HG03442 (cell line): Measurements from ENCODE around the gene ECI2.
"Not testable (repeated sequence)": the region's sequence is repeated elsewhere in the genome, so short reads cannot be mapped to it uniquely, and the experiment has no call there.

Experiments
- ATAC-seq: cut with Tn5 transposase; IDR thresholded peaks from one replicate; pipeline ENCODE4 v1.9.1; 2021; ENCODE audit warnings: mild to moderate bottlenecking, moderate library complexity; ENCODE audit not compliant: unreplicated experiment

Gene ECI2

GRCh38 chr6:4105980-4106536, 29.3 kb downstream of the ECI2 start:
- no peak for ATAC-seq

GRCh38 chr6:4103929-4104328, 31.4 kb downstream of the ECI2 start:
- no peak for ATAC-seq

DNA sequence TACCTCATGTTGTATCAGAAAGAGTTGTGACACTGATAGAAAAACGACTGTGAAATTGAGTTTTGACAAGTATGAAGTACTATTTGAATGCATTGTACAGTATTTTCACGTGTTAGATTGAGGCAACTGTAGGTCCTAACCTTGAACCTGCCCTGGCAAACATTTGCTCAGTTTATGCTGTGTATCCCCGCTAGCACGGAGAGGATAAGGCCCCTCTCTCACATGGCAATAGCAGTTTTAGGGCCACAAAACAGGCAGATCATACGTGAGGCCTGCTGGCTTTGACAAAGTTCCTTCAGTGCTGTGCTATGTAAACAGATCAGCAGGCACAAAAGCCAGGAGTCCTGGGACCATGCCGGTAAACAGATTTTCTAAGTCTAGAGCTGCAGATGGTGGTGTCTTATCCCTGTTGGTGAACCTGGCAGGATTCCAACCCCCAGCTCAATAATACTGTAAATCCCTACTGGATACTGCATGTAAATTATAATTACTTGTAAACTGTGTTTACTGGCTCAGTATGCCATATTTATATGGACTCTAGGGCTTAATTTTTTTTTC, 32.6 kb downstream of the ECI2 start:
- ATAC-seq, result no peak

DNA sequence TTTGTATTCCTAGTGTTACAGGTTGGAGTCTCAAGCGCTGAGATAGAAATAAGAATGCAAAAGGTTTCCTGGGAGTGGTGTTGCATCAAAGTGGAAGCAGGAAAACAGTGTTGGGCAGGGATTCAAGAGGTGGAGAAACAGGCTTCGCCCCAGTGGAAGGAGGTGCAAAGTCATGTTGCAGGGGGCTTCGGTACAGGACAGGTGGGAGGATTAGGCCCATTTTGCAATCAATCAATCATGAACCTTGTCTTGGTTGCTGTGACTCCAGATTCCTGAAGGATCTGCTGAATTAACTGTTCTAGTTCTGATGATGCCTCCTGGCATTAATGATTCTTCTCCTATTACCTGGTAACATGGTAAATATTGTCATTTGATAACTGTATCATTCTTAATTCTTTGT, 34.1 kb downstream of the ECI2 start:
- no peak for ATAC-seq

DNA sequence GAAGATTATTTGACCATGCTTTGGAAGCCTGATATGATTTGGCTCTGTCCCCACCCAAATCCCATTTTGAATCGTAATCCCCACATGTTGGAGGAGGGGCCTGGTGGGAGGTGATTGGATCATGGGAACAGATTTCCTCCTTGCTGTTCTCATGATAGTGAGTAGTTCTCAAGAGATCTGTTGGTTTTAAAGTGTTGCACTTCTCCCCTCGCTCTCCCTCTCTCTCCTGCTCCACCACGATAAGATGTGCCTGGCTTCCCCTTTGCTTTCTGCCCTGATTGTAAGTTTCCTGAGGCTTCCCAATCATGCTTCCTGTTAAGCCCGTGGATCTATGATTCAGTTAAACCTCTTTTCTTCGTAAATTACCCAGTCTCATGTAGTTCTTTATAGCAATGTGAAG, 34.7 kb downstream of the ECI2 start:
- ATAC-seq, result no peak

GRCh38 chr6:4093288-4093687, 42.1 kb downstream of the ECI2 start:
- no peak for ATAC-seq

GRCh38 chr6:4091941-4092340, 43.4 kb downstream of the ECI2 start:
- ATAC-seq, result no peak

DNA sequence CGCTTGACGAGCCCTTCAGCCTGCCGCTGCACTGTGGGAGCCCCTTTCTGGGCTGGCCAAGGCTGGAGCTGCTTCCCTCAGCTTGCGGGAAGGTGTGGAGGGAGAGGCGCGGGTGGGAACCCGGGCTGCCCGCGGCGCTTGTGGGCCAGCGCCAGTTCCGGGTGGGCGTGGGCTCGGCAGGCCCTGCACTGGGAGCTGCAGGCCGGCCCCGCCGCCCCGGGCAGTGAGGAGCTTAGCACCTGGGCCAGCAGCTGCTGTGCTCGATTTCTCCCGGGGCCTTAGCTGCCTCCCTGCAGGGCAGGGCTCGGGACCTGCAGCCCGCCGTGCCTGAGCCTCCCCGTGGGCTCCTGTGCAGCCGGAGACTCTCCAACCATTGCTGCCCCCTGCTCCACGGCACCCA, 45.3 kb downstream of the ECI2 start:
- not testable (repeated sequence) for ATAC-seq

- ATAC-seq, result no peak
These were observed 46.7 kb downstream of the ECI2 start for GRCh38 chr6:4088704-4089103.

- no peak for ATAC-seq
These were observed 50.1 kb downstream of the ECI2 start for GRCh38 chr6:4085332-4085700.

DNA sequence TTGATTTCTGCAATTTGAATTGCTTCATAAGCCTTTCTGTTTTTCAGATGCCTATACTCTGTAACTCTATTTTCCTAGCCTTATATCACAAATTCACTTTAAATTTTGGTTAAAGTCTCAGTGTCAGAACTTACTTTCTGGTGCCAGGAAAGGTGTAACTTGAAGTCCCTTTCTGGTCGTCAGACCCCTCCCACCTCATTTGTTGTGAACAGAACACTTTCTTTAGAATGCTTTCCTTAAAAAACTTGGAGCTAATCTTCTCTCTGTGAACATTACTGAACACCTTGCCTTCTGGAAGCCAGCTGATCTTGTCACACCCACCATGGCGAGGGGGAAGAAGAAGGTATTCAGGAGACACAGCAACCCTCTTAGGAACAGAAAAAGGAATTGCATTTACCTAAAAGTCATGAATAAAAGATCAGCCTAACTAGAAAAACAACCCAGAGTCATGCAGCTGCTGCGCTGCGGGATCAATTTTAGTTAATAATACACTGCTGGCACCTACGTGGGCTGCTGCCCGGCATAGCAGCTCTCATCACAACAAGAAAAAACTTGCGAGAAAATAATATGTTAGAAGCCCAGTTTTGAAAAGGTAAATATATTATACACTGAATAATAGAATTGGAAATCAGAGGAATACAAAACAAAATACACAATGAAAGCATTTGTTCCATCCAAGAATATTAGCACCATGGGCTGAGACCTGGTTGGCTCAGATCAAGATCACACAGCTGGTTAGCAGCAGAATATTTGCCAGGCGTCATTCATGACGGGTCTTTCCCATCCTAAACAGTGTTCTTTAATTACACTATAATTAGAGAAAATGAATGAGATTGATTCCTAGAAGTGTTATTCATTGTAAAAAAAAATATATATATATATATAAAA, 50.7 kb downstream of the ECI2 start:
- ATAC-seq, result no peak

DNA sequence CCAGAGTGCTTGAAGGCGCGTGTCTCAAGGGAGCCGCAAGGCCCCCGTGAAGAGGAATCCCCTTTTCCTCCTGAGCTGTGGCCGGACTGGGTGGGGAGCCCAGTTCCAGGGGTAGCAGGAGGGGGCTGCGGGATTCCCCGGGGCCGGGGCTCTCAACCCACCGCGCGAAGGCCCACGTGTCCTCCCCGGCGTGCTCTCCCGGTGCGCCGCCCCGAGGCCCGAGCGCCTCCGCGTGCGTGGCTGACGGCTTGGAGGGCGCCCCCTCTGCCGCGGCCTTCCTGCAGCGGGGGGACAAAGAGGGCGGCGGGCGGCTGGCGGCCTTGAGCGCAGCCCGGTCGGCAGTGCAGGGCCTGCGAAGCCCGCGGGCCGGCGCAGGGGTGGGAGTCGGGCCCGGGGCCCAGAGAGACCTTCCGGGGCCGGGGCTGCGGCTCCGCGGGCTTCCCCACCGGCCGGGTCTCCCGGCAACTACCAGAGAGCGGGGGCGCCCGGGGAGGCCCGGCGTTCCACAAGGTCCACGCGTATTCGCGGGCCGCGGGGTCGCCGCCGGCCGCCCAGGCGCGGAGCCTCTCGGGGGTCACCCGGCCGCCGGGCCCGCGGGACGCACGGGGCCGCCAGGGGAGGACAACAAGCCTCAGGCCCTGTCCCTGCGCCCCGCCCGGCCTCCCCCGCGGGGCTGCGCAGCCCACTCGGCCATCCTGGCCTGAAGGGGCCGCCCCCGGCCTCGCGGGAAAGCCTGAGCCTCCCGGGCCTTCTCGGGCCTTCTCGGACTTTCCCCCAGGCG, 56.5 kb downstream of the ECI2 start, which contains the start of gene FAM217A:
Gene FAM217A (minus strand): TSS at position 447 of the 781 bp plus-strand sequence. CDS start 1,723 bp downstream, outside the sequence.
- ATAC-seq, result no peak

DNA sequence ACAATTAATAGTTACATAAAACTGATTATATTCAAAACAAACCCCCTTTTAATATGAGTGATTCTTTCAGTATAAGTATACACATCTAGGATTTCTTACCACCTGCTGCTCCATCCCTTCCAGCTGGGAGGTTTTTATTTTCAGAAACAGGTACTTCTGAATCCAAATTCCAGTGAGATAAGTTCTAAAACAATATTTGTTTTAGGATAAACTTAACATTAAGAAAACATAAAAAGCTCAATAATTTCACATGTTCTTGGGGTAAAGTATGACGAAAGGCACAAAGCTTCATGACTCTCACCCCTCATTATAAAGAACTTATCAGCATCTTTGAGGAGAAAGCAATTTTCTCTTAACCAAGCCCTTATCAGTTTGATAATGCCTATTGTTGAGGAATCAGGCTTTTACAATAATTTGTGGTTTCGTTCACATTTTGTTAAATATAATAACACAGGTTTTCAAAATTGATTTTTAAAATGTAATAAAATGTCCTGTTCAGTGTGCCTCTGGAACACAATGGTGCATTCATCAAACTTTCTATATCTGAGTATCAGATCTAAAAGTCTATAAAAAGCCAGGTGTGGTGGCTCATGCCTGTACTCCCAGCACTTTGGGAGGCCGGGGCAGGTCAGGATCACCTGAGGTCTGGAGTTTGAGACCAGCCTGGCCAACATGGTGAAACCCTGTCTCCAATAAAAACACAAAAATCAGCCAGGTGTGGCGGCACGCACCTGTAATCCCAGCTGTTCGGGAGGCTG, 60.7 kb downstream of the ECI2 start:
- no peak for ATAC-seq

DNA sequence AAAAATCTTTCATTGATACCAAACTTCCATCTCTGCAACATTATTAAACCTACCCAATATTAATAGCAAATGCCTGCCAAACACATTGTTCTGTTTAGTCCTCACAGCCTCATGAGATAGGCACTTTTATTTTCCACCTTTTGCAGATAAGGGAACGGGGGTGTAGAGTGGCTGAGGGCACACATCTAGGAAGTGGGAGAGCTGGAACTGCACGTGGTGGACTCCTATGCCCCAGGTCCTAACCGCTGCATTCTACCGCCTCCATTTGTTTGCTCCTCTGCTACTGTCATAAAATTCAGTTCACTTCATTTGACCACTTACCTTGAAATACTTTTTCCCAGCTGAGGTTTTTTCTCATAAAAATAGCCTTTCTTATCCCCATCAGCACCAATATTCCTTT, 64.0 kb downstream of the ECI2 start:
- ATAC-seq, result no peak

DNA sequence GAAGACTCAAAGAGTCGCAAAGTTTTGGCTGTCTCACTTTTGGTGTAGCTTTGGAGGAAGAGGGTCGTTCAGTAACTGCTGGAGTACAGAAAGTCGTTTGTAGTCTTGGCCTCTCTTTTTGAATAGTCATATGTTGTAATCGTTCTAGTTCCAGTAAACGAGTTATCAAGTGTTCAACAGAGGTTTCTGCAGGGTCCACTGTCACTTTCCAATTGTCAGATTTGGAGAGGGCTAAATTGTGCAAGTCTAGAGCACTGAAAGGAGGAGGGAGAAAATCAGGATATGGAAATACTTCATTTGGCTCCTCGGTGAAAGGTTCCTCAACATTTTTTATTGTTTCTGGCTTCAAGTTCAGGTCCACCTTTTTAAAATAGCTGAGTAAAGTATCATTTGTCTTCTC, 66.2 kb downstream of the ECI2 start:
- ATAC-seq, result no peak

DNA sequence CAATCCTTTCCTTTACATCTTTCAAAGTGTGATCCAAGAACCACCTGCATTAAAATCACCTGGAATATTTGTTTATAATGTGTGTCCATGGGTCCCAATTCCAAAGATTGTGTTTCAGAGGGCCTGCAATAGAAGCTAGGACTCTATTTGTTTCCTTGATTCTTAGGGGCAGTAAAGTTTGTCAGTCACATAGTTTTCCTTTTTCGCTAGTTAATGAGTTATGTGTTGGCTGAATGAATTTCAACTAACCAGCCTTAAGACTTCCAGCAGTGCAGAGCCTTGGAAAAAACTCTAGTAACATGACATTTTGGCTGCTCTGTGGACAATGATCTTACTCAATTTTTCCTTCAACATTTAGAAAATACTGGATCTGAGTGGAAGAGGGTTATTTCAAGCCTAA, 67.7 kb downstream of the ECI2 start:
- no peak for ATAC-seq

GRCh38 chr6:4066029-4066755, 69.2 kb downstream of the ECI2 start:
- ATAC-seq, result no peak
